ENCODE data around the gene DPEP3.

- no peak for TF ChIP-seq CTCF (IDR thresholded peaks at IDR 0.05; ENCODE audit: insufficient read depth, low read length, poor library complexity, severe bottlenecking)
- no peak for TF ChIP-seq EZH2phosphoT487 (conservative IDR thresholded peaks at IDR 0.05; ENCODE audit: low read length)
Observed at GRCh38 chr16:67934306-67935100, 45.8 kb downstream of the DPEP3 start.
